NB4 (cell line): ENCODE results near the gene CNTFR.

Source experiments
- CTCF ChIP-seq: IDR thresholded peaks from one replicate; pipeline ENCODE4 v1.5.1; 2012; ENCODE audit warnings: low read depth, low read length
- MAX ChIP-seq: IDR thresholded peaks from 2 replicates; pipeline ENCODE4 v1.6.1; 2011; ENCODE audit warnings: low read depth, low read length
- POLR2A ChIP-seq: IDR thresholded peaks from 2 replicates; pipeline ENCODE4 v1.6.1; 2011; ENCODE audit warnings: mild to moderate bottlenecking; ENCODE audit not compliant: insufficient read length; ENCODE audit errors: extremely low read depth

GRCh38 chr9:34563262-34563661 lies 26.3 kb downstream of the CNTFR start:
- TF ChIP-seq CTCF, result no peak
- no peak for TF ChIP-seq MAX
- no peak for TF ChIP-seq POLR2A
